NCI-H526 (cell line): ENCODE data around the gene ABCF2.

ENCODE experiments used
- DNase-seq, 2 experiments: peaks; one replicate each; lab custom pipeline; 2025; lab: John Stamatoyannopoulos, UW

ABCF2 gene

DNA sequence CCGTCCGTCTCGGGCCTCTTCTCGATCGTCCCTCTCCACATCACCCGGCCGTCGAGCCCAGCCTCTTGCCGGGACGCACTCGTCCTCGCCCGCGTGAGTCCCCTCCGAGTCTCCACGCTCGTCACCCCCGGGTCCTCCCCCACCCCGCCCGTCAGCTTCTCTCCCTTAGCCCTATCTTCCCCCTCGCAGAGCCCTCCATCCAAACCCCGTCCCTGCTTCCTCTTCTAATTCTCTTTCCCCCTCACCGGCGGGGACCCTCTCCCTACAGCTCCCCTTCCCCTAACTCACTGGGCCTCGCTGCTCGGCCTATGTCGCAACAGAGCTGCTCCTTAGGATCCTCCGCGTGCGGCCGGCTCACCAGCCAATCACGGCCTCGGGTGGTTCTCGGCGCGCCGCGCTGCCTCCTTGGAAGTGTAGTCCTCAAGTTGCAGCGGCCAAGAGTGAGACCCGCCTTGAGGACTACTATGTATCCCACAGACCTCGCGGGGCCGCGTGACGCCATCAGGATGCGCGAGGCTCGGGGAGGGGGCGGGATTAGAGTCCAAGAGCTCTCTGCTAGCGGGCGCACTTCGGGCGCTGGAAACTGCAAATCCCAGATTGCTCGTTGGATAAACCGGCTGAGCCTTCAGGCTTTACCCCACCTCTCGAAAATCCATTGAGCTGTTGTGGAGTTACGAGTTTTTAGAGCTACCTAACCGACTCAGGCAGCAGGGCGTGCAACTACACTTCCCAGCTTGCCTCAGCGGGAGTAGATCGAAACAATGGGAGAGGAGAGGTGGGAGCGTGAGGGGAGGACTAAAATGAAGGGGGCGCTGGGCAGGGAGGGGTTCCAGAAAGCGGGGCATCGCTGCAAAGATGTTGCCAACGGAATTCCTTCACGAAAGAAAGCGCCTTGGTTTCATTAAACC lies at the start of gene ABCF2:
Gene ABCF2 (minus strand): TSS at position 331 of the 908 bp plus-strand sequence. CDS start 747 bp downstream, outside the sequence.
- DNase-seq: peak; percentile 98 to 100

DNA sequence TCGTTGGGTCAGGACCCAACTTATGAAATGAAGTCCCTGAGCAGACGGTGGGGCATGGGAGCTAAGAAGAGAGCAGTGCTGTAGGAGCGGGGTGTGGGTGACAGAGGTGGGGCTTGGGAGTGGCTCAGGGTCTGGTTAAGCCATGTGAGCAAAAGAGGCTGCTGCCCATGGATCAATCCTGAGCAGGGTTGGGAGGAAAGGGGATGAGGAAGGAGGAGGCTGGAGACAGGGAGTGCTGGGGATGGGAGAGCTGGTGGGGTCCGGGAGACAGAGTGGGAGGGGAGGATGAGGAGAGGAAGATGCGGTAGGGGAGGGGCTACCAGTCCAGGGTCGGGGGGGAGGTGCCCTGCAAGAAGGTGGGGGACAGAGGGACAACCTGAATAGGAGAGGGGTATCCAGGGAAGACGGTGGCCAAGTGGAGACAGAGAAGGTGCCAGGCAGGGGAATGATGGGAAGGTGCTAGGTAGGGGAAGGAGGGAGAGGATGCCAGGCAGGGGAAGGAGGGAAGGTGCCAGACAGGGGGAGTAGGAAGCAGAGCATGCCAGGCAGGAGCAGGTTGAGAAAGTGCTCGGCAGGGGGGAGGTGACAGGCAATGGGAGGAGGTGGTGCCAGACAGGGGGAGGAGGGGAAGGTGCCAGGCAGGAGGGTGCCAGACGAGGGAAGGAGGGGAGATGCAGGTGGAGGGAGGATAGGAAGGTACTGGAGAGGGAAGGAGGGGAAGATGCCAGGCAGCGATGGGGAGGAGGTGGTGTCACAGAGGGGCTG lies 49.0 kb upstream of the ABCF2 start:
- peak; percentile 14 to 22 for DNase-seq

DNA sequence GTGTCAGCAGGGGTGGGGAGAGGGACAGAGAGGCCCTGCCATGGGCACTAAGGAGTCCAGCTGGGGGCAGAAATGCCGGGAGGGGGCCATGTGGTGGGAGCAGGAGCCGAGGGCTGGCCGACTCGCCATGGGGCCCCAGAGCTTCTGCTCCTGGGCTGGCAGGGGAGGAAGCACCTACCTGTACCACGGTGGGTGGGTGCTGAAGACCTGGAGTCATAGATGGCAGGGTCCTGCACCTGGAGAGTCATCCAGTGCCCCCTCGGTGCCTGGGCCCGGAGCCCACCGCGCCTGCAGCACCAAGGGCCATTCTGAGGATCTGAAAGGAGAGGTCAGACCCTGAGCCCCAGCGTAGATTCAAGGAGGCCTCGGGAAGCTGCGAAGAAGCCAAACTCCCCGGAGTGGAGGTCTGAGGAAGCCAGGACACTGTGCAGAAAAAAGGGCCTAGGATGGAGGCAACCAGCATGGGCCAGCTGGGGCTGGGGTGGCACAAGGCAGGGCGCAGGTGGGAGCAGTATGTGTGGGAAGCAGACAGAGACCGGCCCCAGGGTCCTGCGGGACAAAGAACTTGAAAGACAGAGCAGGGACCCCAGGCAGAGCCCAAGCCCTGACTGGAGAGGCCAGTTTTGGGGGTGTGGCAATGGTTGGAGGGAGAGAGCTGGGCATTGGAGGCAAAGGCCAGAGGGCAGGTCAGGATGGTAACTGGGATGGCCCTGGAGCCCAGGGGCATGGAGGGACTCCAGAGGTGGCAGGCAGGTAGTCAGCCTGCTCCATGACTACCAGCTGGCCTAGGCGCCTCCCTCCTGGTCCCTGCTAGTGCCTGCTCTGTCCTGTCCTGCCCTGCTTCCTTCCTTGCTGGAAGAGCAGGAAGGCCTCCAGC lies 48.2 kb upstream of the ABCF2 start:
- DNase-seq: no peak

DNA sequence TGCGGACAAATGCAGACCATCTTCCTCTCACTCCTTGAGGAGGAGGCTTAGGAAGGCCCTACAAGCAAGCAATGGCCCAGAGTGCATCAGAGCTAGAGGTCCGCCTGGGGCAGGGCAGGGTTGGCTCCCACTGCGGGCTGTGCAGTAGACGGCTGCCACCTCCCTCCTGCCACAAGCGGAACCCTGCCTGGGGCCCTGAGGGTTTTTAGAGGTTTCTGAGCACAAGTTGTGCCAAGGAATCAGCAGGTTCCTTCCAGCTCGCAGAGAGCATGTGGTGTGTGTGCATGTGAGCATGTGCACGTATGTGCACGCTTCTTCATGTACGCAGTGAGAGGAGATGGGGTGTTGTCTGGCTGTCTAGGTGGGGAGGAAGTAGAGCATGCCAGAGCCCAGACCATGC lies 47.4 kb upstream of the ABCF2 start:
- DNase-seq: no peak

DNA sequence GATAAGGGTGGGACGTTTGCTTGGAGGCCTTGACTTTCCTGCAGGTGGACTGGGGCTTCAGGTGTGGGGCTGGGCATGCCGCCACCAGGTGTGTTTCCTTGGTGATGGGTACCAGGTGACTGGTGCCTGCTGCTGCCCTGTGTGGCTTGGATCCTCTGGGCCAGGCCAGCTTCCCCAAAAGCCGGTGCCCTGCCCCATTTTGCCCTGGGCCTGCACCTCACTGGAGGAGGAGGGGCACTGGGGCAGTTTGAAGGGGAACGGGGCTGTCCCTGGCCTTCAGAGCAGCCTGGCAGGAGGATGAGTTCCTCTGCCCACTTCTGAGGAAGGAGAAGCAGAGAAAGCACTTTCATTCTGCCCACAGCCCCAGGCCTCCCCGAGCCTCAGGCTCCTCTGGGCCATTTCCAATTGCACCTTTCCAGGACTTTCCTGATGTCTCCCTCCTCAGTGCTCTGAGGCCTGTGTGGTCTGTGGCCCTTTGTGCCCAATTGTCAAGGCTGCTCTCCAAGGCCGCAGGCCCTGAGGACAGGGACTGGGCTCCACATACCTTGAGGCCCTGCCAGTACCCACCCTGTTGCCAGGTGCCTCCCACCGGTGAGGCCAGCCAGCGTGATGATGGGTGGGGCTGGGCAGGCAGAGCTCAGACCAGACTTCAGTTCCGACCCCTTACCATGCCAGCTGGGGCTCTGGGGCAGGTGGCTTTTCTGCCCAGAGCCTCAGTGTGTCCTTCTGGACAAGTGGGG lies 46.8 kb upstream of the ABCF2 start:
- no peak for DNase-seq

DNA sequence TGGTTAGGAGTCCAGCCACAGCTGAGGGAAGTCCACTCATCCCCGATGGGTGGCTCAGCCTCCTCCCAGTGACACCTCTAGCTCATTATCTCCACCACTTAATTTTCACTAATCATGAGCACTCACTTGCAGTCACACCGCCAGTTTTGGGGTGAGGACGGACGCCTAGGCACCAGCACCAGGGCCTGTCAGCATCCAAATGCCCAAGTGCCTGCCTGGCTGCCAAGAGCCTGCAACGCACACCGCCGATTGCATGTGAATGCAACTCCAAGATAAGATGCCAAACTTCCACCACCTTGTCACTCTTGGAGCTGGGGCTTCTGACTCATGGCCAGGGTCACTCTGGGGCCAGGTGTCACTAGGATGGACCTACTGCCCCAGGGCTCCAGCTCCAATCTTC lies 45.9 kb upstream of the ABCF2 start:
- no peak for DNase-seq

DNA sequence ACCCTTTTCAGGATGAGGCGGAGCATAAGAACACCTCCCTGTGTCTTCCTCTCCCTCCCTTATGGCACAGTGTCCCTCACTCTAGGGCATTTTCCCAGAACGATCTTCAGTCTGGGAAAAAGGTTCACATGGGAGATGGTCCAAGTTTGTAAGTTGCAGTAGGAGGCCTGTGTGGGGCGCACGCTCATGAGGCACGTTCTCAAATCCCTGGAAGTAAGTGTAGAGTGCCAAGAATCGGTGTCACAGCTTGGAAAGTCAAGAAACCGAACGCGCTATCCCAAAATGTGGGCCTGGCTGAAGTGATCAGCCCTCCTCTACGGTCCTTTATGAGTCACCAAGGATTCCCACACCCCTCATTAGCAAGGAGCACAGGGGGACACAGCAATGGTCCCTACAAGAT lies 45.4 kb upstream of the ABCF2 start:
- no peak for DNase-seq

DNA sequence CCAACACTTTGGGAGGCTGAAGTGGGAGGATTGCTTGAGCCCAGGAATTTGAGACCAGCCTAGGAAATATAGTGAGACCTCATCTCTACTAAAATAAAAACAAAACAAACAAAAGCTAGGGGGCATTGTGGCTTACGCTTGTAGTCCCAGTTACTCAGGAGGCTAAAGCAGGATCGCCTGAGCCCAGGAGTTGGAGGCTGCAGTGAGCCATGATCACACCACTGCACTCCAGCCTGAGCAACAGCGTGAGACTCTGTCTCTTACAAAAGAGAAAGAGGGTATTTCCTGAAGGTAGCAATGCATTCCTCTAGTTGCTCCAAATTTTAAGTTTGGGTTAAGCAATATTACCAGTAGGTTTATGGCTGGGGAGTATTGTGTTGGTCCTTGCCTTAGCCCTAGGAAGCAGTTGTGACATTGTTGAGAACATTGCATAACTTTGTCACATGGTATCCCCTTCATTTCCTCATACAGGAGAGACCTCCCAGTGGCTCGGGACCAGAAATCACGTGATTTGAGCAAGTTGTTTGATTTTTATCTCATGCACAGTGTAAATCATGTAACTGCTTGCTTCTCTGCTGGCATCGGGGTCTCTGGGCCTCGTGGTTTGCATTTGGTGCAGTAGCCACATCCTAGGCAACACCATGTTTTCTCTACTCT lies 44.8 kb upstream of the ABCF2 start:
- DNase-seq: no peak

DNA sequence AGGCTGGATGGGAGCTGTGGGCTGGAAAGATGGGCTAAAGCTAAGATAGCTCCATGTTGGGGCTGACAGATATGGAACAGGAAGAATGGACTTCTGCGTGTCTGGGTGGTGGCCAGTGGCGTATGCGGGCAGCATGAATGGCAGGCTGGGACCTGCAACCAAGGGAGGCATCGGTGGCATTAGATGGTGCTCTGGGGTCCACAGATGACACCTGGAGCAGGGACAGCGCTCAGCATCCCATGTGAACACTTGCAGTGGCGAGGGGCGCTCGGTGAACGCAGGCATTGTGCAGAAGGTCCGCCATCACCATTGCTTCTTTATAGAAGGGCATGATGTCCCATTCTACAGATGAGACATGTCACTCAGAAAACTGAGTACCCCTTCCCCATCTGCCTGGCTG lies 42.5 kb upstream of the ABCF2 start:
- DNase-seq: no peak

DNA sequence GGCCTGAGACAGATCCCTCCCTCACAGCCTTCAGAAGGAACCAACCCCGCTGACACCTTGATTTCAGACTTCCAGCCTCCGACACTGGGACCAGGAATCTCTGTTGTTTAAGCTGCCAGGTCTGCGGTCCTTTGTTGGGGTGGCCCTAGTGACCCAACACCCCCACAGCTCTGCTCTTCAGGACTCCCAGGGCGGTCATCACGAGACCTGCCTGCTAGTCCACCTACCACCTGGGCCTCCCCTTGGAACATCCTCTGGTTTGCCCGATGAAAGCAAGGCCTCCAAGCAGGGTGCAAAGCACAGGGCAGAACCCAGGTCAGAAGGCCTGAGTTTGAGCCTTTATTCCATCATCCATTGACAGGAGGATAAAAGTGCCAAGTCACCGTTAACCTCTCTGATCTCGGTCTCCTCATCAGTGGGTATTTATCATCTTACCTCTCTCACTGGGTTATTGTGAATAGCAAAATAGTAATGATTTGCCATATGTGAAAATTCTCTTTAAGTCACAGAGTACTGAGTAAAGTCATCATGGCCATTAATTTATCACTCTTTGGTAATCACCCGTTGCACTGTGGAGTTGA lies 38.4 kb upstream of the ABCF2 start:
- no peak for DNase-seq

DNA sequence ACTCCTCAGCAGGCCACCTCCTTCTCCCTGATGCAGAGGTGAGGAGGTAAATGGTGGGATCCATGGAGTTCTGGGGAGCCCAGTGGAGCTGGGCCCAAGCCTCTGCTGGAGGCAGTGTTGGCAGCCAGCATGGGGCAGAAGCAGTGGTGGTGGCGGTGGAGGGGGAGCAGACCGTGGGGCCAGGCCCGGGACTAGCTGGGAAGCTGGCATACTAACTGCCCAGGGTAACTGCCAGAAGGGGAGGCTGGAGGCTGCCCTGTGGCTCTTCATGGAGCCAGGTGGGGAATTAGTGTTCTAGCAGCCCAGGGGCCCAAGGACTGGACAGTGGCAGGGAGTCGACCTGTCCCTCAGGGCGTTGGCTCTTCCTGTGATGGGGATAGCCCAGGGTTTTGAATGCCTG lies 37.6 kb upstream of the ABCF2 start:
- no peak for DNase-seq

DNA sequence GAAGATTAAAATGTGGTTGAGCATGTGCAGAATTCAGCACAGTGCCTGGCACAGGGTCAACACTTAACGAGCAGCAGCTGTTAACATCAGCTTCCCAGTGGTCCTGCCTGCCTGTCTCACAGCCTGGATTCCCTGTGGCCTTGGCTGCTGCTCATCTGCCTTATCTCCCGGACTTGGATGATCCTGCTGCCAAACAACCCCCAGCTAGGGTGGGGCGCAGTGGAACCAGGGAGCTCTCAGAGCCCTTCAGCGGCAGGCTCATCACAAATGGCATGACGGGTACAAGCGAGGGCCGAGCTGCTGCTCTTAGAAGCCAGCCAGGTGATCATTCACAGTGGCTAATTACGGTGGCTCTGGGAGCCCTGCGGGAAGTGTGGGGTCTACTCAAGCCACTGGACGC lies 34.5 kb upstream of the ABCF2 start:
- DNase-seq: no peak

DNA sequence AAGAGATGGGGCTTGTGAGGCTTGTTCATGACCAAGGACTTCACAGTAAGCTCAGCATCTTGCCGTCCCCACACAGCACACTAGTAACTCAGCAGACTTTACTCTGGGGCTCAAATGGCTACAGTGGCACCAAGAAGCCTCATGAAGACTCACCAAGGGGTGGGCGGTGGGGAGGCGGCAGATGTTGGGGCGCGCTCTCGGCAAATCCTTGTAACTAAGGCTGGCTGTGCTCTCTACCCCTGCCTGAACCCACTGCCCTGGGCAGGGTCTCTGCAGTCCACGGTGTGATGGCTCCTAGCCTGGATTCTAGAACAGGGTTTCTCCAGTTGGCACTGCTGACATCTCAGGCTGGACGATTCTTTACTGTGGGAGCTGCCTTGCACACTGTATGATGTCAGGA lies 33.9 kb upstream of the ABCF2 start:
- no peak for DNase-seq

DNA sequence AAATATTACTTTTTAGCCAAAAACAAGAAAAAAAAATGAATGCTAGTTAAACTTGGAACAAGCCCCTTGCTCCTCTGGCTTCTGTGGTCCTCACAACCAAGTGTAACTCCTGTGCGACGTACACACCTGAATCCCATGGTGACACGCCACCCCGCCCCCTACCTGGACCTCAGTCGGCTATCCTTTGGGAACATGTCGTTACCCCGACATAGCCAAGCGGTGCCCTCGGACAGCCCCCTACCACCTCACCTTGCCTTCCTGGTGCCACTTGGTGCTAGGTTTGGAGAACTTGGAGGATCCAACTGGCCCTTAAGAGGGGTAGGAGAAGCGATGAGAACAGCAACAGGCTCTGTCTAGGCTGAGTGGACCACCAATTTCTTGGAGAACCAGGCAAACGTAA lies 33.5 kb upstream of the ABCF2 start:
- no peak for DNase-seq

DNA sequence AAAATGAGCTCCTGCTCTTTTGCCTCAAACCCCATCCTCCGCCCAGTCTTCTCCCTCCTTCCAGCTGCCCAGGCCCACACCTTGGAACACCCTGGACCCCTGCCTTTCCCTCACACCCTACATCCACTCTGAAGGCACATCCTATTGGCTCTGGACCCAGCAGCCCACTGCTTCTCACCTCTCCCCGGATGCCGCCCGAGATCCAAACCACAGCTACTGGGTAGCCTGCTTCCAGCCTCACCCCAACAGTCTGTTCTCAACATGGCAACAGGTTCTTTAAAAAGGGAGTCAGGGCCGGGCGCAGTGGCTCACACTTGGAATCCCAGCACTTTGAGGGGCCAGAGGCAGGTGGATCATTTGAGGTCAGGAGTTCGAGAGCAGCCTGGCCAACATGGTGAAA lies 31.0 kb upstream of the ABCF2 start:
- DNase-seq: no peak

DNA sequence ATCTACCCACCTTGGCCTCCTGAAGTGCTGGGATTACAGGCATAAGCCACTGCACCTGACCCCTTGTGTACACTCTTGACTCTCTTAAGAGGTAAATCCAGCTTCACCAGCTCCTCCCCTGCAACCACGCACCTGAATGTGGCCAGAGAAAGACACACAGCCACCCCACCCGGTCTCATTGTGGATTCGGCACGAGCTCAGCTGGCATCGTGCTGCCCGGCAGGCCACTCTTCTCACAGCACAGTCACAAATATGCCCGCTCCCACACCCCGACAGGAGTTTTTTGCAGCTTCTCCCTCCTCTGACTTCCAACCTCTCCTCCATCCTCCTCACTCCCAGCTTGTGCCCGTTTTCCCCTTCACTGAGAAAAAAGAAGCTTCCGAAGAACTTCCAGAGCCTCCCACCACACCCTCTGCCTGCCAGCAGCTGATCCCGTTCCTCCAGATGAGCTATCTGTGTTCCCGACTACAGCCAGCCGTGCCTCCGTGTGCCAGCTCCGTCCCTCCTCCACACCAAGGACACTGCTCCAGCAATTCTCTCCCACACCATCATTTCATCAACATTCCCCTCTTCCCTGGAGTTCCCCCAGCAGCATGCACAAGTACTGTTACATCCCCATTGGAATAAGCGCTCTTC lies 29.5 kb upstream of the ABCF2 start:
- DNase-seq: no peak

DNA sequence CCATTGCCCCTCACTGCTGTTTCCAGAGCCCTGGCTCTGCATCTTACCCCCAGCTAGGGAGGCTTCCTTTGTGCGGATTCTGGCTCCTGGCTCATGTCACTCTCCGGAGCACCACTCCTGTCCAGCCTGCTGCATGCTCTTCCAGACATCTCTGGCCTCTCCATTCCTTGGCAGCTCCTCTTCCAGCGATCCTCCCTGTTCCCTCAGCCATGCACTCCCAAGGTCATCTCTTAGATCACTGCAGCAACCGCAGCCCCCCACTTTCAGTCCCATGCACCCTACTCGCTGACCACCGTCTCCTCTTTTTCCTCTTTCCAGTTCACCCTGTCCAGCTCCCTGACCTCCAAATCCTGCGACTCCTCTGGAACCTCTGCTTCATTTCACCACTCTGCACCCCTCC lies 28.4 kb upstream of the ABCF2 start:
- no peak for DNase-seq

DNA sequence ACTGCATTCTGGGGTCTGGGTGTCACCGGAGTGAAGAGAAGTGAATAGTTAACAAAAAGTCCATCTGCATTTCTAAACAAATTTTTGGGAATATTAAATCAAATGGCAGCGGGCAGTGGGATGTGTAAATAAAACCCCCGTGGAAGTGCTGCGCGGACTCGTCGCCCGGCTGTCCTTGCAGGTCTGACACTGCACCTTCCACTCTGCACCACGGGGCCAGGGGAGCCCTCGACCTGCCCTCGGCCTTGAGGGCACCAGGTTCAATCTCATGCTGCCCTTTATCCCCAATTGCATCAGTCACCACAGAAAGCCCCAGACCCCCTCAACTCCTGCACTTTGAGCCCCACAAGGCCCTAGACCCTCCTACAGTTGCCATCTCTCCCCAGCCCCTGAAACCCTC lies 27.8 kb upstream of the ABCF2 start:
- DNase-seq: no peak

DNA sequence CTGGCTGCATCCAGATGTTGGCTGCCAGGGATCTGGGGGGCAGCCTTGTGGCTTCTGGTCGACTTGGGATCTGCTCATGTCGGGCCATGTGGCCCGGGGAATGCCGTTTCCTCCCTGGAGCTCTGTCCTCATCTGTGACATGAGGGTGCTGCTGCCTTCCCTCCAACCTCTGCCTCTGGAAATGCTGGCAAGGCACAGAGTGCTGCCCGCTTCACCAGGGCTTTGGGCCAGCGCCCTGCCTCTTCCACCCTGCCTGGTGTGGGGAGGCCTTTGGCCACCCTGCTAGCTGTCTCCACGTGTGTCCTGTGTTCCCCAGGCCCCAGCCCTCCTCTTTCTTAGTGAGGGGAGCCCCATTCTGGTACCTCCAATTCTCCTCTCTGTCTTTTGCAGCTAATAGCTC lies 27.3 kb upstream of the ABCF2 start:
- no peak for DNase-seq
